Left forelimb (tissue), 1 donor: ENCODE results near the gene NHLH1.

Experiments used
- DNase-seq: peaks from one replicate; pipeline ENCODE4 v3.0.0-alpha.2; 2018; ENCODE audit warnings: low spot score

NHLH1 gene

DNA sequence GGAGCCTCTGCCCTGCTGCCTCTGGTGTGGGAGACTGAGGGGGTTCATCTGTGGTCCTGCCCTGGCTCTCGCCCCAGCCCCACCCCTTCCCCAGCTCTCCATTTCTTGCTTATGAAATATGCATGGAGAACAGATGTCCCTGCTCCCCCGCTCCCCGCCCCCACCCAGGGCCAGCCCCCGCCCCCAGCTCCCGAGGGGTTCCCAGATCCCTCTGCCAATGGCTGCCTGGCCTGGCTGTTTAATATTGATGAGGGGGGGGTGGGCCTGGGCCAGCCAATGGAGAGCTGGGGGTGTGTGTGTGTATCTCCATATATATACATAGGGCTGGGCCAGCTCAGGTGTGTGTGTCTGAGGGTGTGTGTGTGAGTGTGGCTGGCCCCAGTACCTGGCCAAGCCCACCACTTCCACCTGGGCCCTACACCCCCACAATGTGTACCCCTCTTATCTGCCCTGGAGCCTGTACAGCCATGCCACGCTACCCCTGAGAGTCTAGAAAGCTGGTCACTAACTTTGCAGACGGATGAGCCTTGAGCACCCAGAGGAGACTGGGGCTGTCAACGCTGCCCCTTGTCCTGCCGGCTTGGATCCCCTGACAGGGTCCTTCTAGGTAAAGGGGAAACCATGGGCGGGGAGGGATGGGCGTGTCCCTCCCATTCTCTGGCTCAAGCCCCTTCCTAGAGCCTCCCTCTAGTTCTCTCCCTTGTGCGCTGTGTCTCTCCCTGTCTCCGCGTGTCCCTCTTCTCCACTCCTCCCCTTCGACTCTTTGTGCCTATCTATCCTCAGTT is at the start of gene NHLH1:
Gene NHLH1, plus strand, starts transcription at position 341 of the 785 bp plus-strand sequence. CDS start 3,661 bp downstream, outside the sequence.
- DNase-seq = no peak

DNA sequence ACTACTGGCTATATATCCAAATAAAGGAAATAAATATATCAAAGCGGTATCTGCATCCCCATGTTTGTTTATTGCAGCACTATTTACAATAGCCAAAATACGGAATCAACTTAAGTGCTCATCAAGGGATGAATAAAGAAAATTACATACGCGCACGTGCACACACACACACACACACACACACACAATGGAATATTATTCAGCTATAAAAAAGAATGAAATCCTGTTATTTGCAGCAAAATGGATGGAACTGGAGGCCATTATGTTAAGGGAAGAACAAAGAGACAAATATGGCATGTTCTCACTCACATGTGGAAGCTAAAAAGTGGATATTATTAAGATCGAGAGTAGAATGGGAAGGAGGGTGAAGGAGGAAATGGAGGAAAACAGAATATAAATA is 44.0 kb upstream of the NHLH1 start:
- DNase-seq = no peak

DNA sequence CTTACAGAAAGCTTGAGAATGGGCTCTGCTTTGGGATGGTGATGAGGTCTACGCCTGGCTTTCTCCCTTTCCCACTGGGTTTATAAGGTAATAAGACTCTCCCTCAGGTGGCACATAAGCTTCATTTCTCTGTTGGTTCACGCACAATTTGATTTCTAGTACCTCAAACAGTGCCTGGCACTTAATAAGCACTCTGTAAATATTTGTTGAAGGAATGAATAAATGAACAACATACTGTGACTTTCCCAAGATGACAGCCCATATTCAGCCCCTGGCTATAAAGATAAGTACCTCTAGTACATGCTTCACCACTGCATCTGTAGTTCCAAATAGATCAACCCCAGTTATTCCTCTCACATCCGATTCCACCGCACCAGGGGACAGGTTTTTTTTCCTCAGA is 41.6 kb upstream of the NHLH1 start:
- DNase-seq = no peak

DNA sequence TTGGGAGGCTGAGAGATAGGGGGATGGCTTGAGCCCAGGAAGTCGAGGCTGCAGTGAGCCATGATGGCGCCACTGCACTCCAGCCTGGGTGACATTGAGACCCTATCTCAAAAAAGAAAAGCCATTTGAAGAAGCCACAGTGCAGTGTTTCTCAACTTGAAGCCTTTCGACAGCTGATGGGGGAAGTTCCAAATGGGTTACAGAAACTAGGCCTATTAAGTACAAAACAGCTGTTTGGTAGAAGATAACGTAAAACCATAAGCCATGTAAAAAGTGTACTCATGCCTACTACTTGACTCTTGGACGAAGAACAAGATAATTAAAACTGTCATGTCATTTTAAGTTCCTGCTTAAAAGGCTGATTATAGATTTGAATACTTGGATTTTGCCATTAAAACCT is 40.5 kb upstream of the NHLH1 start:
- no peak for DNase-seq

DNA sequence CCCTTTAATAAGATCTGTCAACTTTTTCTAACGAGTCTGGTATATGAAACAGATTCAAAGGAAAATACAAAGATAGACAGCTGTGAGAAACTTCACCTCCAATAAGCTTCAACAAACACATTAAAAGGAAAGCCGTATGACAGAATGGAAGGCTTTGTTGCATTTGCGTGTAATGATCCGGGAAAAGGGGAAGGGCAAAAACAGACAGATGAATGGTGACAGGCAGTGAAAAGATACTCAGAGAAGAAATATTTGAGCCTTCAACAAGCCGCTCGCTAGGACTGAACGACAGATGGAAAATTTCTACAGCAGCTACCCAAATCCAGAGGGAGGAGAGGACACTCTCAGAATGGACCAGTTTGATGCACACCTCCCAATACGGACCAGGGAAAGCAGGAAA is 38.7 kb upstream of the NHLH1 start:
- DNase-seq = no peak

DNA sequence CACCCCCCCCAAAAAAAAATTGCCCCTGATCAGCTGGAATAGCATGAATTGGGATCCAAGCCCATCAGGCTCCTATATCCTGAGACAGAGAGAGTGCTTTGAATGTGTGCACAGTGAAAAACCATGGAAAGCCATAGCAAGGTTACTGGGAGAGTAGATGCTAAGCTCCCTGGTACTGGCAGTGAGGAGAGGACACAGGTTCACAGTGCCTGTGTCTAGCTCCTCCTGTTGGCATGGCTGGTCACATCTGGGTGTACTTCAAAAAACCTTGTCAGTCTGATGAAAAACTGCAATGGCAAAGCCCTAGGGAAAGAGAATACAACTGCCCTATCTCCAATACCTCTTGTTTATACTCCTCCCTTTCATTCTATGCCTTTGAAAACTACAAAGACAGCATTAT is 36.8 kb upstream of the NHLH1 start:
- no peak for DNase-seq

DNA sequence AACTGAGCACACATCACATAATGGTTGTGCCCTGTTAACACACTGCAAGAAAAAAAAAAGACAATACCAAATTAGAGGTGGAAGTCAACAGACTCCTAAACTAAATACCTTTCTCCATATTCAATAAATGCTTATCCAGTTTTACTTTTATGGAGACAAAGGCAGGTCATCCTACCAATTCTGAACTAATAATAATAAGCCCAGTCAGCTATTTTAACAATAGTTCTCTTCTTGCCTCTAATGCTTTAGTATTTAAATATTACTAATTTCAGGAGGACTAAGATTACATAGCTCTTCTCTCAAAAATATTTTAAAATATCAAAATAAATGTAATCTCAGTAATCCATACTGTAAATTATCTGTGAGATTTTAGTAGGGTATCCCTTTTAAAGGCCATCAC is 34.4 kb upstream of the NHLH1 start:
- no peak for DNase-seq

DNA sequence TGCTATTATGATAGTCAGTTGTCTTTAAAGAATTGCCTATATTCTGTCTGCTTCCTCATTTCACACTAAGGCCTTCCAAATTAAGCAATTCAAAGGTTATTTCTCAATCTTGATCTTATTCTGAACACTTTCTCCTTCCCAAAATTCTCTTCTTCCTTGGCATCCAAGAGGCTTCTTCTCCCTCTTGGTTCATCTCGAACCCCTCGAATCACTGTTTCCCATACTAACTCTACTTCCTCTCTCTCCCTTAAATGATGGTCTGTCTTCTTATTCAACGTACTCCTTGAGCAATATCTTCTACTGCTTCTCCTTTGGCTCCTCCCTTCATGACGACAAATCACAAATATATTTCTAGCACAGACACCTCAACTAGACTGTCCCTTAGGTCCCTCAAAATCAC is 28.3 kb upstream of the NHLH1 start:
- no peak for DNase-seq

DNA sequence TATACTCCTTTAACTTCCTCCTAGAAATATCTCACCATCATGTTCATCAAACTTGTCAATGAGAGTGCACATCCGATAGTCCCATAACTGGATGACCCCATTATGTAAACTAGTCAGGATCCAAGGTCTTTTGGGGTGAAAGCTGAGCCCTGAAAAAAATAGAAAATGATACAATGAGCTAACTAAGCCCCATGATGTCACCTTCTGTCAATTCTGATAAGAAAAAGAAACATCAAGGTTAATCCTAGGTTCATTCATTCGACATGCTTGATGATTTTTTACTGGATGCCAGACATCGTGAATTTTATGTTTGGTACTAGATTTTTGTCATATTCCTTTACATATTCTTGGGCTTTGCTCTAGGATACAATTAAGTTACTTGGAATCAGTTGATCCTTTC is 26.7 kb upstream of the NHLH1 start:
- no peak for DNase-seq

DNA sequence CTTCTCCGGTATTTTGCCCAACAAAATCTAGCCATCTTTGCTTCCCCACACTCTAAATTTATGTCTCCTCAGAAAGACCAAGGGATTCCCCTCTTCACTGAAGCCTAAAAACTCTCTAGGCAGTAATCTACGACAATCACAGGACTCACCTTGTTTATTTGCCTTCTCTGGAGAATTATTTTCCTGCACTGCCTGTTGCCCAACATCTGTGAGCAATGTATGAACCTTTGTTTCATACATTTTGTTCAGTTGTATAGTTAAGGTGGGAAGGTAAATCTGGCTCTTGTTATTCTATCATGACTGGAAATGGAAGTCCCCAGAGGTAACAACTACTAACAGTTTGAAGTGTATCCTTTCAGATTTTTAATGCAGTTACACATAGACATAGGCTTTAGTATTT is 26.0 kb upstream of the NHLH1 start:
- DNase-seq = no peak

DNA sequence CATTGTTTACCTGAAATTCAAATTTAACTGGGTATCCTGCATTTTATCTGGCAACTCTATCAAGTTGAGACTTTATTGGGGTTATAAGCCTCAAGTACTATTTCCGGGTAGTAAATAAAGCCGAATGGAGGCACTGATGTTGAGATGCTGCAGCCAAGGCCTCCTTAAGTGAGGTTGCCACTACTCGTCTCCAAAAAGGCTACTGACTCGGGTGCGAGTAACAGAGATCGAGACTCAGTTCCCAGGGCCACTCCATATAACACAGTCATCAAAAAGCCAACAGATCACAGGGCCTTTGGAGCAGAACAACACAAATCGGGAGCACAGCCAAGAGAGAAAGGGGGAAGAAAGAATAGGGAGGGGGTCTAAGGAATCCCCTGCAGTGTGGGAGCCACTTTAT is 24.3 kb upstream of the NHLH1 start:
- DNase-seq = no peak

DNA sequence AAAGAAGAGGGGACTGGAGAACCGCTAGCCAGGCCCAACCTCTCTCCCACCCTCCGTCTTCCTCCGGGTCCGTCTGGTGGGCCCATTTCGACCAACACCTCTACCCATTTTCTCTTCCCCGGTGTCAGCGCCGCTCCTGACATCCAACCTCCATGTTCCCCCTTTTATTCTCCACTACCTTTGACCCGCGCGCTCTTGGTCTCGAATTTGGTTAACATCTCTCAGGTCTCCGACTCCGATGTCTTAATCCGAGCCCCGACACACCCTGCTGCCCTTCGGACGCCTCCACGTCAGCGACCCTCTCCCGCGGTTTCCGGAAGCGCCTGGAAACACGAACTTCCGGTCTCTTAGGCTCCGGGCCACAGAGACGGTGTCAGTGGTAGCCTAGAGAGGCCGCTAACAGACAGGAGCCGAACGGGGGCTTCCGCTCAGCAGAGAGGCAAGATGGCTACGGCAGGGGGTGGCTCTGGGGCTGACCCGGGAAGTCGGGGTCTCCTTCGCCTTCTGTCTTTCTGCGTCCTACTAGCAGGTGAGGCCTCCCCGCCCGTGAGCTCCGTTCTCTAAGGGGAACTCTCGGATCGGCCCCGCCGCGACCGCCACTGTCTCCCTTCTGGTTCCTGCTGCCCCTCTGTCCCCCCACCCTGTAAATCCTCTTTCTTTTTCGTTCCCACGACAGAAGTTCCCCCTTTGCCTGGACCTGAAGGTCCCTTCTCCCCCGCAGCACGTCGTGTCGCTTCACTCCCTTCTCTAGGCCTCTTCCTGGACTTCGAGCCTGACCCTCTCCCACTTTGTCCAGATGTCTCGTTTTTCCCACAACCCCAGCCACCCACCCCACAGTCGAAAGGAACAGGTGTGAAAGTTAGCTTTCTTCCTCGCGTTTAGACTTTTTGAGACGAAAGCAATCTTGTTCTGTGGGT is 23.7 kb upstream of the NHLH1 start, which contains the start of the genes COPA and NCSTN:
Gene COPA, minus strand, starts transcription at position 298 of the 917 bp plus-strand sequence. Its CDS starts 80 bp downstream, at position 218.
Gene NCSTN, plus strand, starts transcription at position 431 of the 917 bp plus-strand sequence. Its CDS starts 14 bp downstream, at position 445.
- peak; percentile 94 for DNase-seq

DNA sequence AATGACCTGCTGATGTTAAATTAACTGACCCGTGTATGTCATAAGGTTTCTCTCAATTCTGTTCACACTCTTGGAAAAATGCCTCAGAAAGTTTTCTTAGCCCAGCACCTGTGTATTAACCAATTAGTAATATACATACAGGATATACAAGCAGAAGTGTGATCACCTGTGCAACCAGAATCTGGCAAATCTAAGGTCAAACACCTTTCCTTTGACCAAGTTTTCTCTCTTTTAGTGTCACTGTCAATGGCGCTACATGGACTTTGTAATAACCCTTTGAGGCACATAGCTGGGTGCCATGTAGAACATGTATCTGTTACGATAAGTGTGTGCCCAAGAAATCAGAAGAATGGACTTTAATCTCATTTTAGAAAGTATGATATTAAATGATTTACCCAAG is 22.6 kb upstream of the NHLH1 start:
- DNase-seq = no peak

DNA sequence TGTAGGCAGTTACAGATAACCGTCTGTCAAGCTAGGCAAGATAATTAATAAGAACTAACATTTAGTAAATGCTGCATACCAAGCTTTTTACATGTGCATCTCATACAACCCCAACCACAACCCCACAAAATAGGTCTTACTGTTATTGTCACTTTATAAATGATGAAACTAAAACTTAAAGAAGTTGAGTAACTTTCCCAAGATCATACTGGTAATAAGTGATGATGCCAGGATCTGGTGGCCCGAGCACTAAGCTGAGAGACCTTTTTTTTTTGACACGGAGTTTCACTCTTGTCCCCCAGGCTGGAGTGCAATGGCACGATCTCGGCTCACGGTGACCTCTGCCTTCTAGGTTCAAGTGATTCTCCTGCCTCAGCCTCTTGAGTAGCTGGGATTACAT is 21.9 kb upstream of the NHLH1 start:
- DNase-seq = no peak

DNA sequence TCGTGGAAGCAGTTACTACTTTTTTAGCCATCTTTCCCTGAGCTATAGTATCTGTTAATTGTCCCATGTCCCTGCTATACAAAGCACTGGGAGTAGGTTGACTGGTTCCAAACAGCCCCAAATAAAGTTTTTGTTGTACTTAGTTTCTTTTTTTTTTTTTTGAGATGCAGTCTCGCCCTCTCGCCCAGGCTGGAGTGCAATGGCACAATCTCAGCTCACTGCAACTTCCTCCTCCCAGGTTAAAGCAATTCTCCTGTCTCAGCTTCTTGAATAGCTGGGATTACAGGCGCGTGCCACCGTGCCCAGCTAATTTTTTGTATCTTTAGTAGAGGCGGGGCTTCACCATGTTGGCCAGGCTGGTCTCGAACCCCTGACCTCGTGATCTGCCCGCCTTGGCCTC is 20.4 kb upstream of the NHLH1 start:
- DNase-seq = no peak

DNA sequence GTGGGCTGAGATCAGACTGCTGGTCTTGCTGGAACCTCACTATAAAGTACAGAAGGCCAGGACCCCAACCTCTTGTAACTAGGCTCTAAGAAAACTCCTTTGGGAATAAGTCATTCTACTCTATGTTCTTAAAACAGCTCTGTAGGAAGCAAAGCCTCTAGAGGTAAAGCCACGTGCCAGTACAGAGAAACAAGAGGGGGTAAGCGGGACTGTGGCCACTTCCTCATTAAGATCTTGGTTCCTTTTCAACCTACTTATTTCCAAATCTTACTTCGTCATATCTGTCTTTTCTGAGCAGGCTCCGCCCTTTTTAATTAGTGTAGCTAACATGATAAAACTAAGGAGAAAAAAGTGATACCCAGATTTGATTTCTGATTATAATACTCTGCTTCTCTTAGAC is 19.9 kb upstream of the NHLH1 start:
- DNase-seq = no peak

DNA sequence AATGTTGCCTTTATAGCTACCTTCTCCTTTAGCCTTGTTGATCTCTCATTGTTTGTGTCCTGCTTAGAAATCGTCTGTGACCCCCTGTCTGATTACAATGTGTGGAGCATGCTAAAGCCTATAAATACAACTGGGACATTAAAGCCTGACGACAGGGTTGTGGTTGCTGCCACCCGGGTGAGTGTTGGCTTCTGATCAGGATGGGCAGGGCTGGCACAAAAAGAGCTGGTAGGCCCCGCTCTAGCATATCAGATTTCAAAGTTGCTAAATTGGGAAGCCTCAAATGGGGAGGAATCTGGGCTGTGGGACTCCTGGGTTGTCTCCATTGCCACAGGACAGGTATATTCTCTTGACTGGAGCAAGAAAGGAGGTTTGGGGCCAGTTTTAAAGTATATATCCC is 15.2 kb upstream of the NHLH1 start:
- DNase-seq = no peak

DNA sequence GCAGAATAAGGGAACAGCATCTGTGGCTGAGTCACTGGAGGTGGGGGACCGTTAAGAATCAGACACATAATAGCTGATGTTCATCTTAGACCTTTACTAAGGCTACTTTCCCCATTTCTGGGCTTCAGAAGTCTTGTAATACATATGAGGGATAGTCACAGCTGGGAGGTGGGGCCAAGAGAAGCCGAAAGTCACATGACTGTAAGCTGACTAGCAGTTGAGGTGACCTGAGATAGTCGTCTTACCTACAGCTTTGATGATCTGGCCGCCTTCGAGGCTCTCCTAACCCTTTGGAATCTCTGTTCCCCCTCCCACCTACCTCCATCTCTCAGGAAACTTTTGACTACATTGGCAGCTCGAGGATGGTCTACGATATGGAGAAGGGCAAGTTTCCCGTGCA is 14.3 kb upstream of the NHLH1 start:
- DNase-seq = no peak

DNA sequence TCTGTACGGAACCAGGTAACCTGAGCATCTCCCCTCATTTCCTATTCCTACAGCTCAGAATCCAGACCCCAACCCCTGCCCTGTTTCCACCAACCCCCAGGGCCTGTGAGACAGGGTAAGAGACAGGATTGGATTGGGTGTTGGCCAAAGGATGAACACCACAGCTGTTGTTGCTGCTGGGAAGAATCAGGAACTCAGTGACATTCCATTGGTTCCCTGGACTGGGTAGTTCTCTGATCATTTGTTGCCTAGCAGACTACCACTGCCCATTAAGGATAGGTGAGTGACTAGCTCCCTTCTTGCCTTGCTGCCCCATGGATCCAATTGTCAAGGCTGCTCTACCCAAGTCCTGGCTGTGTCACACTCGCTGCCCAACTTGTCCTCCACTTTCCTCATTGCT is 13.6 kb upstream of the NHLH1 start:
- DNase-seq = no peak

DNA sequence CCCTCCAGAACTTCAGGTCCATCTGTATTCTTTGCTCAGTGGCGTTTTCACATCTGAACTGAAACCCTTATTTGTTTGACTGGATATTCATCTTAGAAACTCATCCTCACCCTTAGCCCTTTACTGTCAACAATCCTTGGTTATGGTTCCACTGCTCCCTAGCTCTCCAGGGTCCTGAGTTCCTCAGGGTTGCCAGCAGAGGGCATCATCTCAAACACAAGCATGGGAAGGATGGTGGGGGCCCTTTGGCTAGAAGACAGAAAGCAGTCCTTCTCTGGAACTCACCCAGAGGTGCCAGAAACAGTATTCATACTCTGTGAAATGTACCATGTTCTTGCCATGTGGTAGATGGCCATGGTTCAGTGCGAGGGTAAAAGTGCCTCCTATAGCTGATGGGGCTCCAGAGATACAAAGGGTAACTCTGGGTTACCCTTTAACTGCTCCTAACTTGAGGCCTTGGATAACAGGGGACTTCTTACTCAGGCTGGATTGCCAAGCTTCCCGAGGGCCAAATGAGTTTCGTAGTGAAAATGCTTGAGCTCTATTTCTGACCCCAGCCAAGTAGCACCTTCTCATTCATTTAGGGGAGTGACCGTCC is 12.4 kb upstream of the NHLH1 start:
- no peak for DNase-seq

DNA sequence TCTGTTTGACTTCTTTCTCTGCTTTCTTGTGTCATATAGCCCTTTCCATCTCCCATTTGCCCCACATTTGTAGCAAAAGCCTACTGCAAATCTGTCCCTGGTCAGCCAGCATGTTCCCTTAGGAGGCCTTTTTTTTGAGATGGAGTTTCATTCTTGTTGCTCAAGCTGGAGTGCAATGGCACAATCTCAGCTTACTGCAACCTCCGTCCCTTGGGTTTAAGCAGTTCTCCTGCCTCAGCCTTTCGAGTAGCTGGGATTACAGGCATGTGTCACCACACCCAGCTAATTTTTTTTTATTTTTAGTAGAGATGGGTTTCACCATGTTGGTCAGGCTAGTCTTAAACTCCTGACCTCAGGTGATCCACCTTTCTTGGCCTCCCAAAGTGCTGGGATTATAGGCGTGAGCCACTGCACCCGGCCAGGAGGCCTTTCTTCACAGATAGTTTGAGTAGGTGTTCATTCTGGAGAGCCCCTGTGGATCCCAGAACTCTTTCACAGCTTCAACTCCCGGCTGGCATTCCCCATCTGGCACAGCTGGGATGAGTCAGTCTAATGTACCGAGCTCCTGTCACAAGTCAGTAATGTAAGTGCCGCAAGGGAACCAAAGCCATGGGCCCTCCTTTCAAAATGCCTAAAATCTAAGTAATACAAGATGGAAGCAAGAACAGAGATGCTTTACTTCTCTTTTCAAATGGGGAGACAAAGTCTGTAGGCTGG is 9.4 kb upstream of the NHLH1 start:
- DNase-seq = no peak

DNA sequence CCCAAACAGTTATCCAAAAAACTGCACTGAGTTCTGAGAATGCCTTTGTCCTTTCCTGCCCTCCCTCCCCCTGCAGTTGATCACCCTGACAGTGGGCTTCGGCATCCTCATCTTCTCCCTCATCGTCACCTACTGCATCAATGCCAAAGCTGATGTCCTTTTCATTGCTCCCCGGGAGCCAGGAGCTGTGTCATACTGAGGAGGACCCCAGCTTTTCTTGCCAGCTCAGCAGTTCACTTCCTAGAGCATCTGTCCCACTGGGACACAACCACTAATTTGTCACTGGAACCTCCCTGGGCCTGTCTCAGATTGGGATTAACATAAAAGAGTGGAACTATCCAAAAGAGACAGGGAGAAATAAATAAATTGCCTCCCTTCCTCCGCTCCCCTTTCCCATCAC is 8.8 kb upstream of the NHLH1 start:
- DNase-seq = no peak
